ENCODE data around the gene MIEF1. TPM values are rescaled to one million over a fixed set of nuclear protein-coding genes. Genes with fewer than 3 reads are reported as not detected.
A peak's percentile ranks its signal among the peaks of the same experiment; 100 is the strongest.

The MIEF1 gene
- total RNA-seq = 16.1 TPM
- long read RNA-seq, full-length matches to known transcripts = 4 of 13 reads
- long read RNA-seq, partial matches to known transcripts = 1 of 13 reads
- long read RNA-seq, other reads (novel, unspliced or antisense) = 8 of 13 reads

- DNase-seq = peak; percentile 99
- ATAC-seq = peak; percentile 96
- intact Hi-C loops (cut with micrococcal nuclease) = no loop called here
Measured at GRCh38 chr22:39502109-39502788, at the start of gene MIEF1. MIEF1 (plus strand) TSS chr22:39502290; CDS start chr22:39511295, 9,005 bp downstream.

GRCh38 chr22:39452740-39453040, 49.4 kb upstream of the MIEF1 start:
- DNase-seq (no peak), ATAC-seq (peak; percentile 11)
- intact Hi-C loops (cut with micrococcal nuclease) = no loop called here

- ATAC-seq (no peak), DNase-seq (no peak)
- intact Hi-C loops (cut with micrococcal nuclease) = no loop called here
Measured at GRCh38 chr22:39453765-39454378, 48.2 kb upstream of the MIEF1 start.

- no peak for DNase-seq
- peak; percentile 25 for ATAC-seq
- intact Hi-C loops (cut with micrococcal nuclease) = no loop called here
Measured at GRCh38 chr22:39454385-39454871, 47.7 kb upstream of the MIEF1 start.

- ATAC-seq = peak; percentile 16
- intact Hi-C loops (cut with micrococcal nuclease) = no loop called here
- DNase-seq = no peak
Measured at GRCh38 chr22:39456522-39457197, 45.4 kb upstream of the MIEF1 start, which contains the start of gene MGAT3. MGAT3 (plus strand) TSS chr22:39457012; CDS start chr22:39487348, 30,336 bp downstream.

GRCh38 chr22:39457198-39457555, 44.9 kb upstream of the MIEF1 start:
- DNase-seq (no peak), ATAC-seq (no peak)
- intact Hi-C loops (cut with micrococcal nuclease) = no loop called here

GRCh38 chr22:39457556-39458443, 44.3 kb upstream of the MIEF1 start:
- ATAC-seq (peak; percentile 37), DNase-seq (no peak)
- intact Hi-C loops (cut with micrococcal nuclease) = no loop called here

- ATAC-seq (no peak), DNase-seq (no peak)
- intact Hi-C loops (cut with micrococcal nuclease) = no loop called here
Measured at GRCh38 chr22:39458444-39459083, 43.5 kb upstream of the MIEF1 start.

GRCh38 chr22:39459681-39460080, 42.4 kb upstream of the MIEF1 start:
- intact Hi-C loops (cut with micrococcal nuclease) = no loop called here
- ATAC-seq = no peak
- no peak for DNase-seq

- ATAC-seq = peak; percentile 63
- intact Hi-C loops (cut with micrococcal nuclease) = no loop called here
- peak; percentile 59 for DNase-seq
Measured at GRCh38 chr22:39462443-39463221, 39.5 kb upstream of the MIEF1 start.

- intact Hi-C loops (cut with micrococcal nuclease) = no loop called here
- no peak for ATAC-seq
- DNase-seq = no peak
Measured at GRCh38 chr22:39463277-39463676, 38.8 kb upstream of the MIEF1 start.

GRCh38 chr22:39463931-39464390, 38.1 kb upstream of the MIEF1 start:
- peak; percentile 65 for DNase-seq
- ATAC-seq = peak; percentile 50
- intact Hi-C loops (cut with micrococcal nuclease) = no loop called here

- no peak for DNase-seq
- intact Hi-C loops (cut with micrococcal nuclease) = no loop called here
- peak; percentile 17 for ATAC-seq
Measured at GRCh38 chr22:39466228-39467006, 35.7 kb upstream of the MIEF1 start.

- no peak for ATAC-seq
- intact Hi-C loops (cut with micrococcal nuclease) = no loop called here
- no peak for DNase-seq
Measured at GRCh38 chr22:39467390-39467895, 34.6 kb upstream of the MIEF1 start.

- no peak for DNase-seq
- intact Hi-C loops (cut with micrococcal nuclease) = no loop called here
- ATAC-seq = no peak
Measured at GRCh38 chr22:39468487-39469325, 33.4 kb upstream of the MIEF1 start.

- DNase-seq (no peak), ATAC-seq (no peak)
- intact Hi-C loops (cut with micrococcal nuclease) = no loop called here
Measured at GRCh38 chr22:39469326-39469680, 32.8 kb upstream of the MIEF1 start.
